GM19035 (cell line): ENCODE measurements around the gene PDE11A.

ENCODE experiments used
- ATAC-seq: cut with Tn5 transposase; IDR thresholded peaks from one replicate; pipeline ENCODE4 v1.9.1; 2021; ENCODE audit not compliant: unreplicated experiment

The PDE11A gene

DNA sequence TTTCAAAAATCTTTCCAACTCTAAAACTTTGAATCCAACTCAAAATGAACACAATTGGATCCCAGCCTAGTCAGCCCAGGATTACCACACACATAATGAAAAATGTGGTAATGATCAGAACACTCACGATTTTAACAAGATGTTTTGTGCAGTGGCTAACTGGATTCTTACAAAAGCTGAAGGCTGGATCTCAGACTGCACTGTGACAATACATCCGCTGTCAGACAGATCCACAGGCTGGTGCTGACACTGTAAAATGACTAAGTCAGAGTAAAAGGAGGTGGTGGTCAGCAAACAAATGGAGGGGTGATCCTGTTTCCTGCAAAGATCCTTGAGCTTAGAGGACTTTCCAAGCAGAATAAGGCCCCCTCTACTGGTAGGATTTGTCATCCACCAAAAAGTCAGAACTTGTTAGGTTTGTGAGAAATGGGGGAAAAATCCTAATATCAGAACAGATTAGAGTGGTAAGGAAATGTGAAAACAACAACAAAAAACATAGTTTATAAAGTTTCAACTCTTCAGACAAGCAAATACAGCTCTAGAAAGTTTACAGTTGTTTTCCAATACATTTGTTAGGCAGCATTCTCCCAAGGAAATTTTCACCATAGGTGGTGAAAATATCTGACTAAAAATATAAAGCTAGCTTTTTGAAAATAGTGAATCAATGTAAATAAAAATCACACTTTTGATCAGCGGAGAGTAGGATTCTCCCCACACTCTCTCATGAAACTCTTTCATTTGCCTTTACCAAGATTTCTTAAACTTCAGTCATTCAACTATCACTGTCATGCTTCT lies 468.1 kb downstream of the PDE11A start:
- no peak for ATAC-seq

DNA sequence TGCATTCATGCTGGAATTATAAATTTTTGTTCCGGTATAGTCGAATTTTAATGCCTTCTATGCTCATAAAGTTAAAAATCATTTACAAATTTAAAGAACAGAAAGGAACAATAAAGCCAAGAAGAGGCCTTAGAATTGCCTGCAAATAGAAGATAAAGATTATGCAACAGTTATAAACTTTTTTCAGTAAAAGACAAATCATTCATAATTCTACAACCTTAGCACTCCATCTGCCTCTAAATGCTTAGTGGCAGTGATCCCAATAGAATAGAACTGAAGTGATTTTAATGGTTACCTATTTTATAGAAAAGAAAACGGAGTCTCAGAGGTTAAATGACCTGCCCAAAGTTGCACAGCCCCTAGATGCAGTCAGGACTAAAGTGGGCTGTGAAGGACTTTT lies 468.8 kb downstream of the PDE11A start:
- ATAC-seq: no peak

DNA sequence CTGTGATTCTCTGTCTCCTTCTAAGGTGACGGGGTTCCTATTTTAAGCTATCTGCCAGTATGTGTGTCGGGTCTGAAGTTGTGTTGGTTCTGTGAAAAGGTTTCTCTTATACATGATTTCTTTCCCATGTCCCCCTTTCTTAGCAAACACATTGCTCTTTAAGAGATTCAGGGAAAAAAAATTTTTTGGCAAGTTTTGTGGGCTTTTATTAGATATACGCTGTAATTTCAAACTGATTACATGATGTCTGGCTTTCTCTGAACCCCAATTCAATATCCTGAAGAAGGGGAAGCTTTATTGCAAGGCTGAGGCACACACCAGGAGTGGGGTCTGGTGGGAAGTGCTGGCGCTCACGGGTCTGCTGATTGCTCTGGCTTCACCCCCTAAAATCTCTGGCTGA lies 469.4 kb downstream of the PDE11A start:
- no peak for ATAC-seq

DNA sequence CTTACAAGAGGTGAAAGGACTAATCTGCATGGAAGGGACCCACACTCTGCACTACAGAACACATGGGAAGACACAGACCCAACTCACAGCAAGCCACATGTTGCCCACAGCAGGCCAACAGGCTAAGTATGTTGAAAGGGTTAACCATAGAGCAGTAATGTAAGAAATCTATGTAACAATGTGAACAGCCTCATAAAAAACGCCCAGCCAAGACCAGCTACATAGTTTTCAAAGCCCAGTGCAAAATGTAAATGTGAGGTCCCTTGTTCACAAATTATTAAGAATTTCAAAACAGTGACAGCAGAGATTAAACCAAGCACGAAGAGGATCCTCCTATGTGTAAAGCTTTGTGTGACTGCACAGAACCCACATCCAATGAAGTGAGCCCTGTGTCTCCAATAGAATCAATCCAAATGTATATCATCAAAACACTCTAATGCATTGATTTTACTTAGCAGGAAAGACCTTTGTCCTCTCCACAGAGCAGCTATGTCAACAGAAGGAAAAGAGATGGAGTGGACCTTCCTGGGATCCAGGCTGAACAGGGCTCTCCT lies 469.9 kb downstream of the PDE11A start:
- no peak for ATAC-seq

DNA sequence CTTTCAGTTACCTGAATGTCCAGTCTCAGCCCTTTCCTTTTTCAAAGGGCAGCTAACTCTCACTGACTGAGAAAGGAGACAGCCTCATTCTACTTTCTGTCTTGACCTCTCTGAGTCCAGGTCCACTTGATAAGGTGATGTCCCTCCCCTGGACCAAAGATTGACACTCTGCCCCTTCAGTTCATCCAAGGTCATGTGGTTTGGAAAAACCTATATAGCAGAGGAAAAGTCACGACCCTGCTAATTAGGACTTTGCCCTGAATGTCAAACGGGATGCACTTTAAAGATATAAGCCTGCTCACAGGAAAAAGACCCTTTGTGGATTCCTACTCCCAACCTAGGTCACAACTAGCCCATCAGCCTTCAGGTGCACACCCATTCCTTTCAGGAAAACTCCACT lies 471.7 kb downstream of the PDE11A start:
- ATAC-seq: no peak

DNA sequence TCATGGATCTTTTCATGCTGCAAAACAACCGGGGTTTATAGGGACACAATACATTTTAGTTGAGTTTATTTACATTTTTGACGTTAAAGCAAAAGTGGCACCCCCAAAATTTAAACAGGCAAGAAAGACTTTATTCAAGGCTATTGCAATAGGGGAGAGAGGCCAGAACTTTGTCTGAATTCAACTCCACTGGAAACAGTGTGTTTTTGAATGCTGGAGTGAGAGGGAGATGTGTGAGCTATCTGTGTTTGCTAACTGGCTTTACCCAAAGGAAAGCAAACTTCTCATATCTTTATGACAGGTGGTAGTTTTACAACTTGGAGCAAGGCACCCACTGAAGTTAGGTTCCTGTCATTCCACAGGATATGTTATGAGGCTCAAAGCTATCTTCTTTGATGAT lies 472.6 kb downstream of the PDE11A start:
- no peak for ATAC-seq

DNA sequence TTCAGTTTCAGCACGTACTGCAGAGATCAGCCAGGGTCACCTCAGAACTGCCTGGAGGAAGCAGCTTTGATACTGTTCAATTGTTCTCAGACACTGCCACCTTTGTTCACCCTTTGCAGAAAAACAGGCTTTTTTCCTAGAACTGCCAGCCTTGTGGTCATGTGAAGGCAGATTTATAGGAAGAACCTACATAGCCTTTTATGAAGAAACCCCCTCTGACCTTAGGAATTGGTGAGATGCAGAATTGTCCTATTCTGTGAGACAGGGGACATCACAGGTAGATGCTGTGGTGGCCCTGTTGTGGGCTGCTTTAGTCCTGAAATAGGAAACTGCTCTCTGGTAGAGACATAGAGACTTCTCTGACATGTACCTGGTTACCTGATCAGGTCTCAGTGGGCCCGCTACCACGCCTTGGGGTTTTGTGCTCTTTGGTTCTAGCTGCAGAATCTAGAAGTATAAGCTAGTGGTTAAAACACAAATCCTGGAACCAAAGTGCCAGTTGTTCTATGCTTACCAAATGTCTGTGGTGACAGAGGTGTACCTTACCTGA lies 473.4 kb downstream of the PDE11A start:
- no peak for ATAC-seq

DNA sequence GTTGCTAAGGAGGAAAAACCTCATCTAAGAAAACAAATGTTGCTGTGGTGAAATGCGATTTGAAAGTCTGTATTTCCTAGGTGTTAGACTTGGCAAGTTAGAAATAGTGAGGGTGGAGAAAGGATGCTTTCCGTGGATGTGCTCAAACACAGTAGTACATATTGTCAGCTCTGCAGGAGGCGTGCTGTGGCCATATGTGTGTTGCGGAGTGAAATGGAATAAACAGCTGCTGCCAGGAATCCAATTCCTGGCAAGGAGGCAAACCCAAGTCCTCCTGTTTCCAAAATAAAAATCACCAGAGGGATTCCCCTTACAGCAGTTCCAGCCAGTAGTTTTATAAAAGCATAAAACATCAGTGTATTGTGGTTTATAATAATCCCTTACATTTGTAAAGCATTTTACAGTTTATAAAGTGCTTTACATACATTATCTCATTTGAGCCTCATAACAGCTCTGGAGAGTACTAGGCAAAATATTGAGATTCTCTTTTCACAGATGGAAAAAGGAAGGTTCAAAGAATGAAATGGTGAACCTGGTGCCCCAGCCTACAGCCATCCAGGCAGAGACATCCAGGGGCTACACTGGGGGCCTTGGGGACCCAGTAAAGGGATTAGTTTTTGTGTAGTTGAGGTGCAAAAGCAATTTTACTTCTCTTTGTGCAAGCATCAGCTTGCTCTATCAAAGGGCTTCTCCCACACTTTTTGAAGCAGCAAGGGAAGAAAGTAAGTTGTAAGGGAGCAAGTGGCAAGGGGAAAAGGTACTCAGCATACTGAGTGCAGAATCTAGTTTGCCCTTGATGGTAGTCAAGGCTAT lies 474.0 kb downstream of the PDE11A start:
- ATAC-seq: no peak

DNA sequence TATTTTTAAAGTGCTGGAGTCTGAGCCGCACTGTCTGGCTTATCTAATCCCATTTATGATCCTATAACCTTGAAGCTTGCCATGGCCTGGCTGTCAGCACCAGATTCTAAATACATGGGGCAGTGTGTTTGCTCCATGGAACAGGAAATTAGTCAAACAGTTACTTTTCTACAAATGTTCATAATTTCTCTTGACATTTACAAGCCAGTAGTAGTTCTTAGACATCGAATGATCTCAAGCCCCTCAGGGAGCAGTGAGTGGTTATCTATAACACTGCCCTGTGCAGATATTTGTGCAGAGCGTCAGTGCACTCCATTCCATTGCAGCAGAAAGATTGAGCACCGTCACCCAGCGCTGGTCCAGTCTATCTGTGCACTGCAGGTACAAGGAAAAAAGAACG lies 474.8 kb downstream of the PDE11A start:
- ATAC-seq: no peak

- no peak for ATAC-seq
Measured at GRCh38 chr2:177596866-177597265, 475.7 kb downstream of the PDE11A start.

GRCh38 chr2:177595126-177595845 lies 477.3 kb downstream of the PDE11A start:
- no peak for ATAC-seq

DNA sequence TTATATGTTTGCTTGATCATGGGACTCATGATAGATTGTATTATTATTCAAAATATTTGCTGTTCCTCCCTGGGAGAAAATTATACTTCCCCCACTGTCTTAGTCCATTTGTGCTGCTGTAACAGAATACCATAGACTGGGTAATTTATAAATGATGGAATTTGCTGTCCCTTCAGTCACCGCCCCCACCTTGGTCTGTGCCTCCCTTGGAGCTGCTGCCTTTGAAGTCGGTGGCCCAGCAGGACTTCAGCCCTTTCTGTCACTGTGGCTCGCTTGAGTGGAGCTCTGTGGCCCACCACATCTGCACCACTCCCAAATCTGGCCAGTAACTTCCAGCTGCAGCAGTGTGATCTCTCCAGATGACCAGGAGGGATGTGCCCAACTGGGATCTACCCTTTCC lies 479.2 kb downstream of the PDE11A start:
- ATAC-seq: no peak

DNA sequence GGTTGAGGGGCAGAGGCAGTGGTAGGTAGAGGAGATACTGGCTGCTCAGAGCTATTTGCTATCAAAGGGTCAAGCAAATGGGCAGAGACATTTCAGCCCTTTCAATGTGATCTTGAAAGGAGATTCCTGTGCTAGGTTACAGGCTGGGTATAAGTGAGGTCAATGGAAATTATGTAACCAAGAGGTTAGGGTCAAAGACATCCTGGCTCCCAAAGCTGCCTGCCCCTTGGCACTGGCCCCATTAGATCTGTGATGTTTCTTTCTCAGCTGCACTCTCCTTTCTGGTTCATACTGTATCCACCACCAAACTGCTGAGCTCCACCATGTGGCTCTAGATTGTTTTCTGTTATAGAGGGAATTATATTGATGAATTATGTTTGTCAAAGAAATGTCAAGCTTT lies 479.6 kb downstream of the PDE11A start:
- no peak for ATAC-seq

DNA sequence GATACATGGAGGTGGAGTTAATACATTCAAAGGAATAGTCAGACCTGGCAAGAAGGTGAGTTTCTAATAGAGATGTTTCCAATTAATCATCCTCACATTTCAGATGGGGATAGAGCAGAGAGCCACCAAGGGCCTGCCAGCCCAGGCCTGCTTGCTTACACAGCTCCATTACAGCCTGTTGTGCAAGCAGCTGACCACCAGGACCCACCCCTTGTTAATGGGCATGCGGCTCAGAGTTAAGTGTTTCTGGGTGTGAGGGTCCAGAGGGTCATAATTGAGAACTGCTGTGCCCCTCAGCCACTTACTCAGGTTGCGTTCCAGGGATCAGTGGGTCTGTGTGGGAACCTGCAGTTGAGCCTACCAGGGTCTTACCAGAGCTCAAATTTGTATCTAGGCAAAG lies 480.2 kb downstream of the PDE11A start:
- no peak for ATAC-seq

GRCh38 chr2:177589186-177589585 lies 483.4 kb downstream of the PDE11A start:
- no peak for ATAC-seq

GRCh38 chr2:177588671-177589070 lies 483.9 kb downstream of the PDE11A start:
- no peak for ATAC-seq

- no peak for ATAC-seq
Measured at GRCh38 chr2:177587371-177587770, 485.2 kb downstream of the PDE11A start.

DNA sequence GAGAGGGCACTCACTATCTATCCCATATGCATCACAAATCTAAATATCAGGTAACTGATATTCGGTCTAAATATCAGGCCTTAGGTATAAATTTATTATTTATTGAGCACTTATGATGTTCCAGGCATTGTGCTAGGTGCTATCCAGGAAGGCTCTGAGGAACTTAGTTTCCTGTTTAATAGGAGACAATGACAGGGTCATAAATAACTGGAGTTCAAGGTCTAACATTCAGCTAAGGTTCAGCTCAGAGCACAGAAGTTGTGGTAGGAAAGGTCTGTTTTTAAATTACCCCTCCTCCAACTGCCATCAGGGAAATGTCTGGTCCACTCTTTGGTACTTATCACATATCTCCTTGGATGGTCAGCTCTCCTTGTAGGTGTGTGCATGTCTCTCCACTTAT lies 486.4 kb downstream of the PDE11A start:
- ATAC-seq: no peak

DNA sequence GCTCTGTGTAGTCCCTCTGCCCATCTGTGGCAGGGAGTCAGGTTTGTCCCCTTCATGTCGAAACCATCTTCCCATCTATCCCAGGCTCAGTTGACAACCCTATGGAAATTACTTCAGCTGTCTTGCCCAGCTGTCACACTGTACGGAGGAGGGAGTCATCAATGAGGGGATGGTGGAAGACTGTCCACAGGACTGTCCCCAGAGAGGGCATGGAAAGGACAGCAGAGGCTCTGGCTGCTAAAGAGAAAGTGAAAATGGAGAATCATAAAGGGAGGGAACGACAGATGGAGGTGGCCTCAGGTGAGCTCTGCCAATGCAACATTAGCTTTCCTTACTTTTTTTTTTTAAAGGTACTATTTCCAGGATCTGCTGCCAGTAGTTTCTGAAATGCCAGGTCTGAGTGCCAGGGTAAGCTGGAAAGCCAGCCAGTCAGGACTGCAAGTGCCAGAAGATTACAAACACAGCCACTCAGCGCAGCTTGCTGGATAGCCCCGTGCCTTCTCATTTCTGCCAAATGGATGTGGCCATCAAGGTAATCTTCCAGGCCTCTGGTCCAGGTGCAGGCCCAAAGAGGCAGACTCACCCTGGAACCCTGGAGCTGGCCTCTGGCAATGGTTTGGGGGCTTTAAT lies 487.2 kb downstream of the PDE11A start:
- ATAC-seq: no peak

DNA sequence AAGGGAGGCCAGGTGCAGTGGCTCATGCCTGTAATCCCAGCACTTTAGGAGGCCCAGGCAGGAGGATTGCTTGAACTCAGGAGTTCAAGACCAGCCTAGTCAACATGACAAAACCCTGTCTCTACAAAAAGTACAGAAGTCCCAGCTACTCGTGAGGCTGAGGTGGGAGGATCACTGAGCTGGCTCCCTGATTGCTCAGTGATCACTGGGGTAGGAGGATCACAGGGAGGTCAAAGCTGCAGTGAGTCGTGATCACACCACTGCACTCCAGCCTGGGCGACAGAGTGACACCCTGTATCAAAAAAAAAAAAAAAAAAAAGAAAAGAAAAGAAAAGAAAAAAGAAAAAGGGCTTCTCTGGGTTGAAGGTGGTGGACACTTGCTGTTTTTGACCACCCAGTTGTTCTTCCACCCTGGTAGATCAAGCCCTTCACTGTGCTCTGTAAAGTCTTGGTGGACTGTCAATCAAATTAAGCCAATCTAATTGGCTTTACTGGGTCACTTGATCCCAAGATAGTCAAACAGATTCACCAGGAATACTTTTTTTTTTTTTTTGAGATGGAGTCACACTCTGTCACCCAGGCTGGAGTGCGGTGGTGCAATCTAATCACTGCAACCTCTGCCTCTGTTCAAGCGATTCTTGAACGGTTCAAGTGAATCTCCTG lies 488.4 kb downstream of the PDE11A start:
- ATAC-seq: no peak
